DMS53 treated with DMSO at 0.1 percent for 48 hours (cell line): Measurements from ENCODE around the gene CFD.

Source experiments
- DNase-seq: peaks from one replicate; lab custom pipeline; 2025; ENCODE audit not compliant: unreplicated experiment; lab: John Stamatoyannopoulos, UW

CFD gene

GRCh38 chr19:903266-903797 is 43.9 kb downstream of the CFD start:
- no peak for DNase-seq

GRCh38 chr19:904545-904944 is 45.1 kb downstream of the CFD start:
- no peak for DNase-seq

- no peak for DNase-seq
These were observed 47.0 kb downstream of the CFD start for GRCh38 chr19:906480-906879.

- DNase-seq, result no peak
These were observed 47.9 kb downstream of the CFD start for GRCh38 chr19:907183-907853.

GRCh38 chr19:911197-912033 is 52.0 kb downstream of the CFD start:
- DNase-seq, result no peak

DNA sequence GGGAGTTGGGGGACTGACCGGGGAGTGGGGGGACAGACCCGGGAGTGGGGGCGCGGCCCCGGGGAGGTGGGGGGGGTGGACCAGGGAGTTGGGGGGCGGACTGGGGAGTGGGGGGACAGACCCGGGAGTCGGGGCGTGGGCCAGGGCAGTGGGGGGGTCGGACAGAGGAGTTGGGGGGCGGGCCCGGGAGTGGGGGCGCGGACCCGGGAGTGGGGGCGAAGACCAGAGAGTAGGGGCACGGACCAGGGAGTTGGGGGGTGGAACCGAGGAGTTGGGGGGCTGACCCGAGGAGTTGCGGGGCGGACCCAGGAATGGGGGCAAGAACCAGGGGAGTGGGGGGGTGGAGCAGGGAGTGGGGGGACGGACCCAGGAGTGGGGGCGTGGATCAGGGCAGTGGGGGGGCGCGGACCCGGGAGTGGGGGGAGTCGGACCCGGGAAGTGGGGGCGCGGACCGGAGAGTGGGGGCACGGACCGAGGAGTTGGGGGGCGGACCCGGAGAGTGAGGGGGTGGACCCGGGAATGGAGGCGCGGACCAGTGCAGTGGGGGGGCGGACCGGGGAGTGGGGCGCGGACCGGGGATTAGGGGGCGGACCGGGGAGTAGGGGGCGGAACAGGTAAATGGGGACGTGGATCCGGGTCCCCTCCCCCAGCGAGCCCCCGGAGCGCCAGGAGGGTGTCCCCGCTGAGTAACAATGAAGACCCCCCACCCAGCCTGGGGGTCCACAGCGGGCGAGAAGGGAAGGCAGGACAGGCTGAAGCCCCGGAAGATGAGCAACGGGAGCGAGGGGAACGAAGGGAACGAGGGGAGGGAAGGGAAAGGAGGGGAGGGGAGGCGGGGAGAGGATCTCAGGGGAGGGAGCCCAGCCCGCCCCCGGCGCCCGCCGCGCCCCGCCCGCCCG is 53.0 kb downstream of the CFD start:
- DNase-seq, result no peak
